GM18873 (cell line): ENCODE measurements around the gene RBL2.
A peak's percentile ranks its signal among the peaks of the same experiment; 100 is the strongest.
"Not testable (repeated sequence)": the region's sequence is repeated elsewhere in the genome, so short reads cannot be mapped to it uniquely, and the experiment has no call there.

Experiments
- ATAC-seq: cut with Tn5 transposase; IDR thresholded peaks from one replicate; pipeline ENCODE4 v1.9.1; 2021; ENCODE audit warnings: mild to moderate bottlenecking, moderate library complexity, moderate number of reproducible peaks; ENCODE audit not compliant: unreplicated experiment, low FRiP score

Gene RBL2, protein sequence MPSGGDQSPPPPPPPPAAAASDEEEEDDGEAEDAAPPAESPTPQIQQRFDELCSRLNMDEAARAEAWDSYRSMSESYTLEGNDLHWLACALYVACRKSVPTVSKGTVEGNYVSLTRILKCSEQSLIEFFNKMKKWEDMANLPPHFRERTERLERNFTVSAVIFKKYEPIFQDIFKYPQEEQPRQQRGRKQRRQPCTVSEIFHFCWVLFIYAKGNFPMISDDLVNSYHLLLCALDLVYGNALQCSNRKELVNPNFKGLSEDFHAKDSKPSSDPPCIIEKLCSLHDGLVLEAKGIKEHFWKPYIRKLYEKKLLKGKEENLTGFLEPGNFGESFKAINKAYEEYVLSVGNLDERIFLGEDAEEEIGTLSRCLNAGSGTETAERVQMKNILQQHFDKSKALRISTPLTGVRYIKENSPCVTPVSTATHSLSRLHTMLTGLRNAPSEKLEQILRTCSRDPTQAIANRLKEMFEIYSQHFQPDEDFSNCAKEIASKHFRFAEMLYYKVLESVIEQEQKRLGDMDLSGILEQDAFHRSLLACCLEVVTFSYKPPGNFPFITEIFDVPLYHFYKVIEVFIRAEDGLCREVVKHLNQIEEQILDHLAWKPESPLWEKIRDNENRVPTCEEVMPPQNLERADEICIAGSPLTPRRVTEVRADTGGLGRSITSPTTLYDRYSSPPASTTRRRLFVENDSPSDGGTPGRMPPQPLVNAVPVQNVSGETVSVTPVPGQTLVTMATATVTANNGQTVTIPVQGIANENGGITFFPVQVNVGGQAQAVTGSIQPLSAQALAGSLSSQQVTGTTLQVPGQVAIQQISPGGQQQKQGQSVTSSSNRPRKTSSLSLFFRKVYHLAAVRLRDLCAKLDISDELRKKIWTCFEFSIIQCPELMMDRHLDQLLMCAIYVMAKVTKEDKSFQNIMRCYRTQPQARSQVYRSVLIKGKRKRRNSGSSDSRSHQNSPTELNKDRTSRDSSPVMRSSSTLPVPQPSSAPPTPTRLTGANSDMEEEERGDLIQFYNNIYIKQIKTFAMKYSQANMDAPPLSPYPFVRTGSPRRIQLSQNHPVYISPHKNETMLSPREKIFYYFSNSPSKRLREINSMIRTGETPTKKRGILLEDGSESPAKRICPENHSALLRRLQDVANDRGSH

GRCh38 chr16:53434377-53435065 is at the start of gene RBL2:
Gene RBL2 (plus strand): TSS chr16:53434471. CDS start chr16:53434557, 86 bp downstream.
- ATAC-seq = peak; percentile 50

DNA sequence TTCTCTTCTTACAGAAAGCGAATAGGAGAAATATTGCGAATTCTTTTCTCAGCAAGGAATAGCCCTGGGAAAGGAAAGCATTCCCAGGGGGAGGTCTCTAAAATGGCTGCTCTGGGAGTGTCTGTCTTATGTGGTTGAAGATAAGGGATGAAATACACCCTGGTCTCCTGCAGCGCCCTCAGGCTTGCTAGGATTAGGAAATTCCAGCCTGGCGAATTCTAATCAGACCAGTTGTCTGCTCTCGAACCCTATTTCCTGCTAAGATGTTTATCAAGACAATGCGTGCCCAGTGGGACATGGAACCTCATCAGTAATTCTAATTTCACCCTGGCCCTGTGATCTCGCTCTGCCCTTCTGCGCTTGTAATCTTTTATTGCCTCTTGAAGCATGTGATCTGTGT is 49.7 kb upstream of the RBL2 start:
- ATAC-seq = not testable (repeated sequence)

GRCh38 chr16:53404959-53405358 is 29.3 kb upstream of the RBL2 start:
- ATAC-seq = no peak

DNA sequence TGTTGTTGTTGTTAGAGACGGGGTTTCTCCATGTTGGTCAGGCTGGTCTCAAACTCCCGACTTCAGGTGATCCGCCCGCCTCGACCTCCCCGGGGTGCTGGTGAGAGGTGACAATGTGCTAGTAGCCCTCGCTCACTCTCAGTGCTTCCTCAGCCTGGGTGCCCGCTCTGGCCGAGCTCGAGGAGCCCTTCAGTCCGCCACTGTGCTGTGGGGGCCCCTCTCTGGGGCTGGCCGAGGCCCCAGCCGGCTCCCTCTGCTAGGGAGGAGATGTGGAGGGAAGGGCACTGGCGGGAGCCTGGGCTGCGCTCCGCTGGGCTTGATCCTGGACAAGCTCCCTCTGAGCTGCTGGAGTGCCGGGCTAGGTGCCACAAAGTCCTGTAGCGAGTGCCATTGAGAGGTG is 21.7 kb upstream of the RBL2 start:
- ATAC-seq = no peak

GRCh38 chr16:53413864-53414263 is 20.4 kb upstream of the RBL2 start:
- ATAC-seq = no peak

DNA sequence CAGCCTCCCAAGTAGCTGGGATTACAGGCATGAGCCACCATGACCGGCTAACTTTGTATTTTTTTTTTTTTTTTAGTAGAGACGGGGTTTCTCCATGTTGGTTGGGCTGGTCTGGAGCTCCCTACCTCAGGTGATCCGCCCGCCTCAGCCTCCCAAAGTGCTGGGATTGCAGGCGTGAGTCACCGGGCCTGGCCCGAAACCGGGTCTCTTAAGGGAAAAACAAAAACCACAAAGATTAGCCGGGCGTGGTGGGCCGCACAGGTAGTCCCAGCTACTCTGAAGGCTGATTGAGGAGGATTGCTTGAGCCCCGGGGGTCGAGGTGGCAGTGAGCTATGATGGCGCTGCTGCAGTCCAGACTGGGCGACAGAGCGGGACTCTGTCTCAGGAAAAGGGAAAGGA is 19.9 kb upstream of the RBL2 start:
- ATAC-seq = no peak

DNA sequence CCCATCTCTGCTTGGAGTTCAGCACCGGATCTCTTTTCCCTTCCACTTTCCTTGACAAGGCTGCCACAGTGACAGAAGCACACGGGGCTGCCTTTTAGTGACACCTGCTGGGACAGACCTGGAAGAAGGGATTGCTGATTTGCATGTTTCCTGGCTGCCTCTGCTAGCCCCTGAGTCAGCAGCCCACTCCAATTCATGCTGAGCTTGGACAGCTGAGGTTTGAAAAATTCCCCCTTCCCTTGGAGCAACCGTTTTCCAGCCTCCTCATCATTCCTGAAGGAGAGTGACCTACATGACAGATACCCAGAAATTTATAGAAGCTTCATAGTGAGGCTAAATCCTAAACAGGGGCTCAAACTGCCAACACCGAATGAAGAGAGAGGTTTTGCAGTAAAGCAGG is 18.8 kb upstream of the RBL2 start:
- no peak for ATAC-seq

GRCh38 chr16:53417011-53417410 is 17.3 kb upstream of the RBL2 start:
- ATAC-seq = no peak

GRCh38 chr16:53417976-53418375 is 16.3 kb upstream of the RBL2 start:
- ATAC-seq = no peak

DNA sequence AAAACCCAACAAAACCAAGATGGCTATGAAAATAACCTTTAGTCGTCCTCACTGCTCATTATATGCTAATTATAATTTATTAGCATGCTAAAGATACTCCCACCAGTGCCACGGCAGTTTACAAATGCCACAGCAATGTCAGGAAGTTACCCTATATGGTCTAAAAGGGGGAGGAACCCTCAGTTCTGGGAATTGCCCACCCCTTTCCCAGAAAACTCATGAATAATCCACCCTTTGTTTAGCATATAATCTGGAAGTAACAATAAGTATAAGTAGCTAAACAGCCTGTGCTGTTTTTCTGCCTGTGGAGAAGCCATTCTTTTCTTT is 14.9 kb upstream of the RBL2 start:
- not testable (repeated sequence) for ATAC-seq

DNA sequence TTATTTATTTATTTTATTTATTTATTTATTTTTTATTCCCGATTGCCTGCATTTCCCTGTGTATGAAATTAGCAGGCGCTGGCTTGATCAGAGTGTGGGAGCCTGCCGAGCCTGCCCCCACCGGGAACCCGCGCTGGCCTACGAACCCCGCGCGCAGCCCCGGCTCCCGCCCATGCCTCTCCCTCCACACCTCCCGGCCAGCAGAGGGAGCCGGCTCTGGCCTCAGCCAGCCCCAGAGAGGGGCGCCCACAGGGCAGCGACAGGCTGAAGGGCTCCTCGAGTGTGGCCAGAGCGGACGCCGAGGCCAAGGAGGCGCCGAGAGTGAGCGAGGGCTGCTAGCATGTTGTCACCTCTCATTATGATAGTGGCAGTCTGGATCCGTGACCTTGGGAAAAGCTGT is 13.0 kb upstream of the RBL2 start:
- ATAC-seq = no peak

DNA sequence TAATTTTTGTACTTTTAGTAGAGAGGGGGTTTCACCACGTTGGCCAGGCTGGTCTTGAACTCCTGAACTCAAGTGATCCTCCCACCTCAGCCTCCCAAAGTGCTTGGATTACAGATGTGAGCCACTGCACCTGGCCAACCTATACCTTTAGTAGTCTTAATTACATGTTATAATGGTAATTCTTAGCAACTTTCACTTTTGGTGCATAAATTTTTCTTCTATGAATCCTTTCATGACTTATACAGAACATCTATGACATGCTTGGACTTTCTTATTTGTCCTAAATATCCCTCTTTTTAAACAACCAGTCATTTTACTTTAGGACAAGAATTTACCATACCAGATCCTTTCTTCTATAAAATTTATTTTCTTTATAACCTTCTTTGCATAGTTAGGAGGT is 10.3 kb upstream of the RBL2 start:
- not testable (repeated sequence) for ATAC-seq

DNA sequence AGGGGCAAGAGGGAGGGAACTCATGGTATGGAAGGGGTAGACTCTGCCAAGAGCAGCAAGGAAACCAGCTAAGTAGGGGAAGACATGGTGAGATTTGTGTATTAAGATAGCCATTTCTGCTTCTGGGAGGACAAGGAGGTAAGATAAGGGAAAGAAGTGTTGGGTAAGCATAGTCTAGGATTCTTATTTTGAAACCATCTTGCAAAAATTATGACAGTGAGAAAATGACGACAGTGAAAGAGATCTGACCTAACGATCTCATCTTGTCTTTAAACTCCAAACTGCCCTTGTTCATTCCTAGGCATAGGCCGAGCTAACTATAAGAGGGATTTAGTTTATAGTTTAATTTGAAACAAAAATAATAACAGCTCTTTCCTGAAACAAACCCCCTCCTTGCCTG is 5.6 kb upstream of the RBL2 start:
- no peak for ATAC-seq

DNA sequence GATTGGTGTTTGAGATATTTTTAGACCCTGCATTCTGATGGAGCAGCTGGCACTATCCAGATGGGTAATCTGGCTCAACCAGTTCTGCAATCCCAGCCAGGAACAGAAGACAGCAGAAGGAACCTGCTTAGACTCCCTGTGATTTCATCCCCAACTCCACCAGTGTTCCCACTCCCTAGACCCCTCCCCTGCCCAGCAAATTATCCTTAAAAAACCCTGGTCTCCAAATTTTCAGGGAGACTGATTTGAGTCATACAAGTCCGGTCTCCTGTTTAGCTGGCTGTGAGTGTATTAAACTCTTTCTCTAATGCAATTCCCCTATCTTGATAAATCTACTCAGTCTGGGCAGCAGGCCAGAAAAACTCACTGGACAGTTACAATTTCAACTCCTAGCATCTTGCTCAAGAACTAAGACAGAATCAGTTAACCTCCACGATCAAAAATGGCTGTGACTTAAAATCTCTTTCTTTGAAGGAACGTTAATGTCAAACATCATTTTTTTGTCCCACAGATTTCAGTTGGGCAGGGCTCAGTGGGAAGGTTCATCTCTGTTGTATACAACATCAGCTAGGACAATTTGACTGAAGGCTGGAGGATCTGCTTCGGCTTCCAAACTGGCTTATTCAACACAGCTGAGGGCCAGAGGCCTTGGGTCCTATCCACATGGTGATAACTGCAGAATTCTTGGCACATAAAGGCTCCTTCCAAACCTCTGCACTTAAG is 4.9 kb upstream of the RBL2 start:
- no peak for ATAC-seq

GRCh38 chr16:53430363-53430762 is 3.9 kb upstream of the RBL2 start:
- no peak for ATAC-seq

DNA sequence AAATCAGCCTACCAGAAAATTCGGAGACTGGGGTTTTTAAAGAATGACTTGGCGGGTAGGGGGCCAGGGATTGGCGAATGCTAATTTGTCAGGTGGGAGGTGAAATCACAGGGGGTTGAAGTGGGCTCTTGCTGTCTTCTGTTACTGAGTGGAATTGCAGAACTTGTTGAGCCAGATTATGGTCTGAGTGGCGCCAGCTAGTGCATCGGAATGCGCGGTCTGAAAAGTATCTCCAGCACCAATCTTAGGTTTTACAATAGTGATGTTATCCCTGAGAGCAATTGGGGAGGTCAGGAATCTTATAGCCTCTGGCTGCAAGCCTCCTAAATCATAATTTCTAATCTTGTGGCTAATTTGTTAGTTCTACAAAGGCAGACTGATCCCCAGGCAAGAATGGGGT is 762 bp upstream of the RBL2 start:
- no peak for ATAC-seq

DNA sequence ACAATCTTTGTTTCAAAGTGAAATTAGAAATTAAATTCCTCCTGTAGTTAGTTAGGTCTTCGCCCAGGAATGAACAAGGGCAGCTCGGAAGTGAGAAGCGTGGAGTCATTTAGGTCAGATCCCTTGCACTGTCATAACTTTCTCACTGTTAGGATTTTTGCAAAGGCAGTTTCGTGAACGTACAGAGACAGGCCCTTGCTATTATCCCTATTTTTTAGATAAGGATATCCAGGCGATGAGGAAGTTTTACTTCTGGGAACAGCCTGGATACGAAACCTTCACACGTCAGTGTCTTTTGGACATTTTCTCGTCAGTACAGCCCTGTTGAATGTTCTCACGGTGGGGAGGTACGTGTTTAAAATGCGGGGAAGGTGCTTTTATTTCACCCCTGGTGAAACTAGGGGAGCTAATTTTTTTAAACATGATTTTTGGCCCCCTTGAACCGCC is 318 bp upstream of the RBL2 start:
- no peak for ATAC-seq

DNA sequence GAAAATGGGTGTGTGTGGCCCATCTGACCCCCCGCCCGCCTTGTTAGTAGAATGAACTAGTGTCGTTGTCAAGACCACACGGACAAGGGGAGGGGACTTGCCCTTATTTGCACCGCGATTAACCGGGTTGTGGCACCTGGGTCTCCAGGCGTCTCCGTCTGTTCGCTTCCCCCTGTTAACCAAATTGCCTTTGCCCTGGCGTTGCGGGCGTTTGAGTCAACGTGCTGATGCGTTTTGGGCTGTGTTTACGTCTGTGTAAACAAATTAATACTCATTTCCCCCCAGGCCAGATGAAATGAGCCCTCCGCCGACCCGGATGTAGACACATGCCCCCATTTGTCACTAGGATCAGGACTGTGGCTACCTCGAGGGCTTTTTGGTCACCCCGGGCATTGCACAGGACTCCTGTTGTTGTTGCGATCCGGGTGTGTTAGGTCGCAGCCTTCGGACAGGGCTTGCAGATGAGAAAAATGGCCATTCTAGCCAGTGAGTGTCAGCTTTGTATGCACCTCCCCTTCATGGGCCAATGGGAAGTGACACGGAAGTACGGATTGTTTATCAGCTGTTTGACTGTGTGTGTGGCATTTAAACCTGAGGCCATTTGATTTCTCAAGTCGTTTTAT is 906 bp downstream of the RBL2 start:
- ATAC-seq = peak; percentile 92

GRCh38 chr16:53440125-53440524 is 5.9 kb downstream of the RBL2 start:
- no peak for ATAC-seq
